GM18858 (cell line): ENCODE results near the gene GUCY1A1.
A peak's percentile ranks its signal among the peaks of the same experiment; 100 is the strongest.

Experiments
- ATAC-seq: cut with Tn5 transposase; IDR thresholded peaks from one replicate; pipeline ENCODE4 v1.9.1; 2021; ENCODE audit not compliant: unreplicated experiment

Gene GUCY1A1

DNA sequence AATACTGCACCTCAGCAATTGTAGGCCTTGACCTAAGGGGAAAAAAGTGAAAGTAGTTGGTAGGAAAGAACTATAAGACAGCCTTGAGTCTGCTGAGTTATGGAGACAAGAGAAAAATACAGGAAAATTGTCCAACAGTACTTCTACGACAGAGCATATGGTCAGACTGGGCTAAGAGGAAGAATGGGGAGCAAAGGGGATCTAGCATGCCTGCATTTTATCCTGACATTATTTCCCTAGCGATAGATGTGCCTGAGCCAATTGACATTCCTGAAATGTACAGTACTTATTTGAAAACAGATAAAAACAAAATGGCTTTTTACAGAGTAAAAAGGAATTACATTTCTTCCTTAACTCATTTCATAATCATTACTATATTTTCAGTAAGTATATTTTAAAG, 22.2 kb downstream of the GUCY1A1 start:
- no peak for ATAC-seq

DNA sequence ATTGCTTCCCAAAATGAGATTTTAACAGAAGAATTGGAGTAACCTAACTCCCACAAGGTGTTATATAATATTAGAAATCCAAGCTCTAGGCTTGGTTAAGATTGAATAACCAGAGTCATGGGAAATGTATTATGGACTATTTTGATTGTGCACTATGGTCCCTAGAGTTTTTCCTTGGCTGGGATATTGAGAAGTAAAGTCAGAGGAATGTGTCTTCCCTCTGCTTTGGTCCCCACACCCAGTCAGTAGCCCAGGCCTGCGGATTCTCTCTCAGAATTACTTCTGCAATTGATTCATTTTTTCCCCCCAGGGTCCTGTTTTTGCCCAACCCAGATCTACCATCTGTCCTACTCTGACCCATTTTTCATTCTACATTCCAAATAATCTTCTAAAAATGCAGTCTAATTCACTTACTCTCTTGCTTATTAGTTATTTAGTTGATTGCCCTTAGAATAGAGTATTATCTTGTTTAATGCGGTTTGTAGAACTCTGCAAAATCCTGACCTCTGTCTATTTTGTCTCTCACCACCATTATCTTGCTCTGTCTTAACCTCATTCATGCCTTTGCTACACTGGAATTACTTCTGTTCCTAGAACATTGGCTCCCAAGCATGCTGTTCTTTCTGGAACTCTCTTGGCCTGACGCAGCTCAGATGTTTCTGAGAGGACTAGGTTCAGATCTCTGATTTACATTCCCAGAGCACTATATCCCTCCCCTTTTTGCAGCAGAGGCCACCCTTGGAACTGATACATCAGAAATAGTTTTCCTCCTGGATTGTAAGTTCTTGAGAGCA, 23.6 kb downstream of the GUCY1A1 start:
- no peak for ATAC-seq

DNA sequence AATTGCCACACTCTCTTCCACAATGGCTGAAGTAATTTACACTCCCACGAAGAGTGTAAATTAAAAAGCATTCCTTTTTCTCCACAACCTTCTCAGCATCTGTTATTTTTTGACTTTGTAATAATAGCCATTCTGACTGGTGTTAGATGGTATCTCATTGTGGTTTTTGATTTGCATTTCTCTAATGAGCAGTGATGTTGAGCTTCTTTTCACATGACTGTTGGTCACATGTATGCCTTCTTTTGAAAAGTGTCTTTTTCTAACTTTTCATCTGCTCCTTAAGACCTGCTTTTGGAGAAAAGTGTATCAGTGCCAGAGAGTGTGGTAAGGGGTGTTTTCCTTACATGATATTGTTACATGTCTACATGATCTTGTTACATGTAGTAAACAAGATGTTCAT, 25.7 kb downstream of the GUCY1A1 start:
- no peak for ATAC-seq

DNA sequence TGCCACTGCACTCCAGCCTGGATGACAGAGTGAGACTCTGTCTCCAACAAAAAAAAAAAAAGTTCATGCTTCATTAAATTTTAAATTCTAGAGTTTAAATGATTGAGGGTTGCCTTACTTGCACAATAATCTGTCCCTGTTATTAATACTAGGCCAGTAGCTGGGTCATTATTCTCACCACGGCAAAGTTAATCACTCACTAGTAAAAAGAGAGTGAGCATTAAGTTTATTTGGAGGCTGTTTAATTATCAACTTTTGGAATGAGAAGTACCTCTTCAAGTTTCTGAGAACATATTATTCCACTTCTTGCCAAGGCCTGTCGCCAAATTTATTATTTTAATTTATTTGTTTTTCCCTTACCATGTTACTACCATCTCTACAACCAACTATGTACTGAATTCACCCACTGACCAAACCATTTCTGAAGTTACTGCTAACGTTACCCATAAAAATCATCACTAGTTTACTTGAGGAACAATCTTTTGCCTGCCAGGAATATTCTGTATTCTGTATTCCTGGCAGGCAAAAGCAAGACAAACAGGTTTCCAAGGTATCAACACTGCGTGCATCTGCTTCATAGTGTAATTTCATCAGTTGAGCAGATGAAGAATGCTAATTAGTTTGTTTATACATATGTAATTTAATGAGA, 26.5 kb downstream of the GUCY1A1 start:
- ATAC-seq, result no peak

DNA sequence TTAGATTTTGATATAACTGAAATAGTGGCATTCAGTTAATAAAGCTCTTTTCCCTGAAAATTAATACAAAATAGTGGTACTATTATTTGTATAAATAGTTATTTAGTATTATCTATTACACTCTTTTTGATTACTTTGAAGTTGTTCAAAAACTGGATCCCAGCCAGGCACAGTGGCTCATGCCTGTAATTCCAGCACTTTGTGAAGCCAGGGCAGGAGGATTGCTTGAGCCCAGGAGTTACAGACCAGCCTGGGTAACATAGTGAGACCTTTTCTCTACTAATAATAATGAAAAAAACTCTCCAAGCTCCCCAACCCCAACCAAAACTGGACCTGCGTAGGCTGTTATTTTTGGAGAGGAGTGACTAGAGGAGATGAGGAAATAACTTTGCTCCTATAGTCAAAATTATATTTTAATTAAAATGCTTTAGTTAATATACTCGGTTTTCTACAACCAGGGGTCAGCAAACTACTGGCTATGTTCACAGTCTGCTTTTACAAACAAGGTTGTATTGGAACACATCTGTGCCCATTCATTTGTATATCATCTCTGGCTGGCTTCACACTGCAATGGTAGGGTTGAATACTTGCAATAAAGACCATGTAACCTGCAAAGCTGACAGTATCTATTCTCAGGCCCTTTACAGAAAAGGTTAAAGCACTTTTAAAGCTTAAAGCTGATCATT, 27.6 kb downstream of the GUCY1A1 start:
- ATAC-seq, result no peak

DNA sequence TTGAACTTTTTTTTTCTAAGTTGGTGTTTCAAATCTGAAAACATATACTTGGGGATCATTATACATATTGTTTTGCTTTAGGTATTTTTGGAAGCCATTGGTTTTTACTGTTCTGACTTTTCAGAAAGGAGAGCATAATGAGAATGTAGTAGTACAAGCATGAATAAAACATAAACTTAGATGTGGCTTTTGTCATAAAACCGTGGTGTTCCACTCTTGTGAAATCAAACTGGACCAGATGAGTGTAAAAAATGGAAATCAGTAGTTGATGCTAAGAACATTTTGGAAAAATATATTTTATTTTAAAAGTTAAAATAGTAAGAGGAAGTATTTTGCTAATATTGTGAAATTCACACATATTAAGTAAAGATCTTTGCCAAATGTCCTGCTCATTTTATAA, 29.6 kb downstream of the GUCY1A1 start:
- ATAC-seq, result no peak

DNA sequence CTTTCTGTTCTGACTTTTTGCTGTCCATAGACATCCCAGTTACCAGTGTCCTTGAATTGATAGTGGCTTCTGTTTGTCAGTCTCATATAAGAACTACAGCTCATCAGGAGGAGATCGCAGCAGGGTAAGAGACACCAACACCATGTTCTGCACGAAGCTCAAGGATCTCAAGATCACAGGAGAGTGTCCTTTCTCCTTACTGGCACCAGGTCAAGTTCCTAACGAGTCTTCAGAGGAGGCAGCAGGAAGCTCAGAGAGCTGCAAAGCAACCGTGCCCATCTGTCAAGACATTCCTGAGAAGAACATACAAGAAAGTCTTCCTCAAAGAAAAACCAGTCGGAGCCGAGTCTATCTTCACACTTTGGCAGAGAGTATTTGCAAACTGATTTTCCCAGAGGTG, 30.1 kb downstream of the GUCY1A1 start:
- no peak for ATAC-seq

DNA sequence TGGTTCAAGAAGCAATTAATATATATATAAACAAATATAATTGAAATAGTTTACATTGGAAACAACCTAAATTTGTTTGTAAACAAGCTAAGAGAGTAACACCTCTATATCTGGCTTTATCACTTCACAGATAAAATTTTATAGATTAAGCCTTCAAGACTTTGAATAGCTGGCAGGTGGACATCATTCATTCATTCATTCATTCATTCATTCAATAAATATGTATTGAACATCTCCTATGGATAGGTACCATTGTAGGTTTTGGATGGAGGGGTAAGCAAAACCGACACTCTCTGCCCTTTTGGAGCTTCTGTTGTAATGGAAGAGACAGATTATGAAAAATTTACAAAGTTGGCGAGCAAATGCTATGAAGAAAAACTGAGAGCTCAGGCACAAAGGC, 35.2 kb downstream of the GUCY1A1 start:
- no peak for ATAC-seq

DNA sequence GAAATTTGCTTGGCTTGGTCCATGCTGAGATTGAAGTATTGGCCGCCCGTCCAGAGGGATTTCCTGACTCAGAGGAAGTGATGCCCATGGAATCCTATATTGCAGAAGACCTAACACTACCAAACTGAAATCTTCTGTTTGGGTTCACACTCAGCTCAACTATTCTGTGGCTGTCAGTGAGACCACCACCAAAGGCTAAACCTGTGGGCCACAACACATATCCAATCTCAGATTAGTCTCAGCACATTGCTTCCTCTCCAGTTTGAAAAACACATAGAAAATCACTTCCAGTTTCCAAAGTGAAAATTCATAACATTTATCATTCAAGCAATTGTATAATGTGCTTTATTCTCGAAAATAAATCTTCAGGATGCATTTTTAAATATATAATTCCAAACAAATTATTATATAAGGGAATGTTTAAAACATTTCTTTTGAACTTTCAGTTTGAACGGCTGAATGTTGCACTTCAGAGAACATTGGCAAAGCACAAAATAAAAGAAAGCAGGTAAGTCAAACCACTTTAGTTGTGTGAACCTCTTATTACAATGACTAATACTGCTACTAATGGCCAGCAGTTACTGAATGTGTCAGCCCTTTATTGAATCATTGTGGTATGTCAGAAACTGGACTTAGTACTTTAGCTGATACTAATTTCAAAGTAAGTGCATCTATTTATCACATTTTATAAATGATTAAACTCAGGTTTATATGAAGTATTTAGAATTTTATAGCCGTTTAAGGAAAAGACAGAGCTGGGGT, 37.0 kb downstream of the GUCY1A1 start:
- peak; percentile 75 for ATAC-seq

DNA sequence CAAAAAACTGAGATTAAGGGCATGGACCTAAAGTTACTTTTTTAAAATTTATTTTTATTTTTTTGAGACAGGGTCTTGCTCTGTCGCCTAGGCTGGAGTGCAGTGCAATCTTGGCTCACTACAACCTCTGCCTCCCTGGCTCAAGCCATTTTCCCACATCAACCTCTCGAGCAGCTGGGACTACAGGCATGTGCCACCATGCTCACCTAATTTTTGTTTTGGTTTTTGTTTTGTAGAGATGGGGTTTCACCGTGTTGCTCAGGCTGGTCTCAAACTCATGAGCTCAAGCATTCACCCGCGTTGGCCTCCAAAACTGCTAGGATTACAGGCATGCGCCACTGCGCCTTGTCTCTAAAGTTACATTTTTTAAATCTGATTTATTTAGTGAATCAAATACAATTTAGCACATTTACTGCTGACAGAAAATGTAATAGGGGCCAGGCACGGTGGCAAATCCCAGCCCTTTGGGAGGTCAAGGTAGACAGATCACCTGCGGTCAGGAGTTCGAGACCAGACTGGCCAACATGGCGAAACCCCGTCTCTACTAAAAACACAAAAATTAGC, 38.3 kb downstream of the GUCY1A1 start:
- ATAC-seq, result no peak

DNA sequence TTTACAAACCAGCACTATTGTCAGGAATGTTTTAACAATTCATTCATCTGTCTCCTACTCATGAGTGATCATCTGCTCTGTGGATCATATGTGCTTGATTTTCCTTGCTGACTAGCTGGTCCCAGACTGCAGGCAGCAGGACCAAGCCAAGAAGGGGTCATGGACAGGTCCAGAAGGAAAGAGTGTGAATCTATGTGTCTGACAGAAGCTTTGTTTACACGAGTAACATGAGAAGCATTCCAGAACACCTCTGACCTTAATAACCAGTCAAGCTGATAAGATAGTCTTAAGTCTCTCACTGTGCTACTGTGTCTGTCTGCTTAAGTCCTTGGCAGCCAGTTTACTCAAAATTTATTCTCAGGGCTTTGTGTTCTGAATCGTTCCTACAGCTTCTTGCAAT, 39.0 kb downstream of the GUCY1A1 start:
- no peak for ATAC-seq

DNA sequence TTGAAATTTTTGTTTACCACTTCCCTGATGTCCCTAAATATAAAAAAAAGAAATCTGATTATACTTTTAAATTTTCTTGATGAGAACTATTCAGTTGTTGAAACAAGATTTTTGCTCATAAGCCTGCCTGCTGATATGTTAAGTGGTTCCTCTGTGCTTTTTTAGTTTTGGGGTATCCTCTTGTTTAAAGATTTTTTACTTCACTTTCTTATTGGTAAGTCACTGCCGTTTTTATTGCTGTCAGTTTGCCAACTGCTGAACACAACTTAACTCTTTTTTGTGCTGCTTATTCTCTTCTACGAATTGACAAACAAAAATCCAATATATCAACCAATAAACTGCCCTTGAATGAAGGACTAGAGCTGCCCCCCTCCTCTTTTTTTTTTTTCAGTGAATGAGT, 39.5 kb downstream of the GUCY1A1 start:
- ATAC-seq, result no peak

DNA sequence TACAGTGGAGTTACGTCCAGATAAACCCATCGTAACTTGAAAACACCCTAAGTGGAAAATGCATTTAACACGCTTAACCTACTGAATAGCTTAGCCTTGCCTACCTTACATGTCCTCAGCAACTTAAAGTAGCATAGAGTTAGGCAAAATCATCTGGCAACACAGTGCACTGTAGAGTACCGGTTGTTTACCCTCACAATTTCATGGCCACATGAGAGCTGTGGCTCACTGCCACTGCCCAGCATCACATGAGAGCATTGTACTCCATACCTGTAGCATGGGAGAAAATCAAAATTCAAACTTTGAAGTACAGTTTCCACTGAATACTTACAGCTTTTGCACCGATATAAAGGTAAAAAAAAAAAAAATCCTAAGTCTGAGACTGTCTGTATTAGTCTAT, 40.6 kb downstream of the GUCY1A1 start:
- no peak for ATAC-seq

DNA sequence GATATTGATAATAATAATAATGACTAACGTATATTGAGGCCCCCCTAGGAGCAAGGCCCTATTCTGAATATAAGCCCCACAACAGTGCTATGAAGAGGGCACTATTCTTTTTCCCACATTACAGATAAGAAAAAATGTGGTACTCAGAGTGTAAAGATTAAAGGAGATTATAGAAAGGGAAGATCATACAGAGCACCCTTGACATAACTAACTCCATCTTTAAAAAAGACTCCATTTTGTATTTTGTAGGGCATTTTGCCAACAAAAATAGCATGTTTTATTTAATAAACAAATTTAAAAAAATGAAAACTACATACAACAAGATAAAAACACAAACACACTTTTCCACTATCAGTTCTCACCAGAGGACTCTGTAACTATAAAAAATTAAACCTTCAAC, 42.1 kb downstream of the GUCY1A1 start:
- ATAC-seq, result no peak

DNA sequence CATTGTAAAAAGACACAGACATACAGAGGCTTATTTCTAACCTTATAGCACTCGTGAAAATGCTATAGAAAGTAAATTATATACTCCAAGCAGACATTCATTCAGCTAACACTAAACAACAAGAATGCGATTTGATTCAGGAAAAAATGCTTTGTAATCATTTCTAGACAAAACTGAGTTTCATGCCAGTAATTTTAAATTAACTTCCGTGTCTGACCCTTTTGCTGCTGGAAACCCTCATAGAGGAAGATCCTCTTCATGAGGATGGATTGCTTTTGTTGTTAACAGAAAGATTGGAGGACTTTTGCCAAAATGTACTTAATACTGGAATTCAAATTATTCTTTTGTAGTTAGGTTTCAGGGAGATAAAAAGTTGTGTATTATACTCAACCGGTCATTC, 43.3 kb downstream of the GUCY1A1 start:
- no peak for ATAC-seq

DNA sequence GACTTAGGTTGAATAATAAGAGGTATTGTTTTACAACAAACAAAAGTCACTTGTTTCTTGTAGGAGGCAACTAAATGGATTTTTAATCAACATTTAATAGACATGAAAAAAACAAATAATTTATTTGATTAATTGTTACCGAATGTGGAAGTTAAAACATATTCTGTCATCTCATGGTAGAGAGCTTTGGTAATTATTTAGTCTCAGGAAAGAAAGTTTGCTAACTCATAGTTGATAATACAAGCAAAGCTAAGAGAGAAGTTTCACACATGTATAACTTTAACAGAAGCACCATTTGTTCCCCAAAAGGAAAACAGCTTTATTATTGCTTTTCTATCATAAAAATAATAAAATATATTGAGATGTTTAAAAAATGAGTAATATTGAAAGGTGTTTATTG, 44.9 kb downstream of the GUCY1A1 start:
- no peak for ATAC-seq

DNA sequence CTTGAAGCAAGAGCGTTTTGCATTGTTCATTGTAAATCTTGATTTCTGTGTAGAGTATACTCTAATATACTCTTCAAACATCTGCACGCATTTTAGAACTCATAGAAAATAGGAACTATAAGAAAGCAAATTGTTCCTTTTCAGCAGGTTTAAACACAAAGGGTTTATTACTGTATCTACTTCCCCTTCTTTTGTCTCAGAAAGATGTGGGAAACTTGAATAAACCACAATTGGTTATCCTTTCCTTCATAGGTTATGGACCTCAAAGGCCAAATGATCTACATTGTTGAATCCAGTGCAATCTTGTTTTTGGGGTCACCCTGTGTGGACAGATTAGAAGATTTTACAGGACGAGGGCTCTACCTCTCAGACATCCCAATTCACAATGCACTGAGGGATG, 46.2 kb downstream of the GUCY1A1 start:
- ATAC-seq, result no peak

DNA sequence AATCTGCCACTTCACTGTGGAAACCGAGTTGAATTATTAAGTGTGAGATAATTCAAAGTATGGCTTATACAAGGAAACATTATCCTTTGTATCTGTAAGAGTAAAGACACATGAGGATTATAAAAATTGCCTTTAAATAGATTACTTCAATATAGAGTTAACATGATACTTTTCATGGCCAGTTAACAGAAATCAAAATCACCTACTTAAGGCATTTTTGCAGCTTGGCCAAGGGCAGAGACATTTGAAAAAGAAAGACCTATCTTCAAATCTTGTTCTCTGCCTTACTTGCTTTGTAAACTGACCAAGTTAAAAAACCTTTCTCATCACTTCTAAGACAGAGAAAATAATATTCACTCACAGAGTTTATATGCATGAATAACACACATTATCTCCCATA, 47.3 kb downstream of the GUCY1A1 start:
- ATAC-seq, result no peak

DNA sequence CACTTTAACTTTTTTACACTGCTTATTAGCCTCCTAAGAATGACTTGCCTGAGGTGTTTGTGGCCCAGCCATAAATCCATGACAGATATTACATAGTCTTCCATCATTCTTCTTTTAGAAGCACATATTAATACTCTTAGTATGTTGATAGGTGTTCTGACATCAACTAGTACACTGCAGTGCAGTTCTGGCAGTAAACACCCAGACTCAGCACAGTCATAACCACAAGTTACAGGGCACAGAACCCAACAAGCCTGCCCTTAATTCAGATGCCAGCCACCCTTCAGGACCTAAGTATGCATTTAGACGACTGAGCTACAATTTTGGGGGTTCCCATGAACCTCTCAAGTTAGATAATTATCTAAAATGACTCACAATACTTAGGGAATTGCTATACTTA, 55.7 kb downstream of the GUCY1A1 start:
- ATAC-seq, result no peak

DNA sequence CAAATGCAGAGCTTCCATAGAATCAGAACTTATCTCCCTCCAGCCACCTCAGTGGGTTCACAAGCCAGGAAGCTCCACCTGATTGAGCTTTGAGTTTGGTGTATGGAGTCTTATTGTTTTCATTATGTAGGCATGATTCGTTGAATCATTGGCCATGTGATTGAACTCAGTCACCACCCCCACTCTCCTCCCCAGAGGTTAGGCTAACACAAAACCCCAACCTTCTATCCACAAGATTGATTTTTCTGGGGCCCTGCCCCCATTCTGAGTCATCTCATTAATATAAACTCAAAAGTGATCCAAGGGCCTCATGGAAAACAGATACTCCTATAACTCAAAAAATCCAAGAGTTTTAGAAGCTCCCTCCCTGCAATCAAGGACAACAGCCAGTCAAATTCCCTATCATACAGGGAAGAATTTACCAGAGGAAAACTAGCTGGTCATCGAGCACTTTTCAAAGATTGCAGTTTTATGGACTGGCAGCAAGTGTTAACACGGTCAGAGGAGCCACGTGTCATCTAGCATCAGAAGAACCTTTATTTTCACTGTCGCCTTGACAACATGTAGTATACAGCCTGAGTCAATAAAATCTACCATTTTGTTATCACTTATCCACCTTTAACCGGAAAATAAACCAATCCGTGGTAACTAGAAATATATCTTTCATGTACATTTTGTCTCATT, 56.3 kb downstream of the GUCY1A1 start:
- ATAC-seq, result no peak

DNA sequence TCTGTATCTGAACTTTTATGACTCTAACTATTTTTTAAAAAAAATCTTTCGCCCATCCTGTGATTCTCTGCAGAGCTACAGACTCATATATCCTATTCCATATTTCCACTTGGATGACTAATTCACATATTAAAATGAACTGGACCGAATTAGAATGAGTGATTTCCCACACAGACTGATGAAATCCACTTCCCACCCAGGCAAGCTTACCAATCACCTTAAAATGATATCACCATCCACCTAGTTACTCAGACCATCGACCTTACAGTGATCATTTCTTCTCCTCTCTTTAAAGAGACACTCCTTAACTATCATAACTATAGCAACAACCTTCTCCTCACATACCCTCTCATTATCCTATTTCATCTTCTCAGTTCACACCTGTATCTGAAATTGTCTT, 58.1 kb downstream of the GUCY1A1 start:
- ATAC-seq, result no peak
